ENCODE results near the gene MRPL2.

Gene MRPL2

DNA sequence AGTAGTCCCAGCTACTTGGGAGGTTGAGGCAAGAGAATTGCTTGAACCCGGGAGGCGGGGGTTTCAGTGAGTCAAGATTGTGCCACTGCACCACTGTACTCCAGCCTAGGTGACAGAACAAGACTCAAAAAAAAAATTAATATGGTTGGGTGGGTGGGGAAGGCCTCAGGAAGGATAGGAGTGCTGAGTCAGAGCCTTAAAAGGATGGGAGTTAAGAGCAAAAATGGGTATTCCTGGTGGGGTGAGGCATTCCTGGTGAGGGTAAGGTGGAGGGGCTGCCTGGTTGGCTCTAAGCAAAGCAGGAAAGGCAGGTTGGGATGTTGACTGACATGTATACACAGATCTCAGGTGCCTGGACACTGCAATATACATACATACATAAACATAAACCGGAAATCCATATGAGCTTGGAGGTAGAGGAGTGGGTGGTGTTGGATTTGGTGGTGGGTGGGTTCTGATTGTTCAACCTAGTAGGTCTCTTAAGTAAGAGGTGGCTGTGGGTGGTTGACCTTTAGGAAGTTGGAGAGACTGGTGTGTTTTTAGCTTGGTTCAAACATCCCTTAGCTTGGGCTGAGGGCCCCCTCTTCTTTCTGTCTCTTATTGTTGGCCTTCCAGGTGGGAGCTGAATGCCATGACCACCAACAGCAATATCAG lies 39.1 kb downstream of the MRPL2 start:
- no peak for TF ChIP-seq CTCF (IDR thresholded peaks at IDR 0.05)

DNA sequence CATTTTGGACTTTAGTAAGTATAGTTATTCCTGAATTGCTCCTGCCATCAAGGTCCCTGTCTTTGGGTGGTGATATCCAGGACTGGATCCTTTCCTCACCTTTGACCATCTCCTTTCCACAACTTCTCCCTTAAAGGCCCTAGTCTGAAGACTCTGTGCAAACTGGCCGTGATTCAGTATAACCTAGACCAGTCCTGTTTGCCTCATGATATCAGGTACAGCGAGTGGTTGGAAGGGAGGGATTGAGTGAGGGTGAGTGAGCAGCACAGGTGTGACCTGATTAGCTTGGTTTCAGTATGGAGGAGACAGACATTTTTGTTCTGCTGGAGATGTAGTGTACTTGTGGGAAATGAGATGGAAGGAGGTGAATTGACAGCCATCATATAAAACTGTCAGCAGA lies 40.1 kb downstream of the MRPL2 start:
- TF ChIP-seq CTCF (IDR thresholded peaks at IDR 0.05) = no peak
- no peak overlapping the region for H3K27ac ChIP-seq
- peaks cover 36 to 38% of the 10 kb centered on the region in 2 experiments for H3K4me1 ChIP-seq (ENCODE audit: control insufficient read depth in 1 of 2, insufficient read depth in 1 of 2, low read depth in 1 of 2, low read length in 1 of 2)
- no peaks in the 10 kb centered on the region for H3K9me3 ChIP-seq
- no peak overlapping the region for H3K4me3 ChIP-seq (ENCODE audit: low read depth in 1 of 2, low read length in 1 of 2)
- H3K27me3 ChIP-seq = no peaks in the 10 kb centered on the region
- H3K36me3 ChIP-seq = peaks cover 30% of the 10 kb centered on the region

More for the DNA sequence above, 39.1 kb downstream of the MRPL2 start:
- Histone ChIP-seq H3K36me3 (peaks cover 36% of the 10 kb centered on the region), H3K4me1 (ENCODE audit: control insufficient read depth in 1 of 2, insufficient read depth in 1 of 2, low read depth in 1 of 2, low read length in 1 of 2) (peaks cover 26 to 28% of the 10 kb centered on the region in 2 experiments), H3K27me3 (no peaks in the 10 kb centered on the region), H3K4me3 (ENCODE audit: low read depth in 1 of 2, low read length in 1 of 2) (no peak overlapping the region), H3K27ac (peak overlapping the region; percentile 85), H3K9me3 (no peaks in the 10 kb centered on the region)

GRCh38 chr6:43016943-43017334 lies 42.3 kb downstream of the MRPL2 start:
- H3K4me3 ChIP-seq (ENCODE audit: low read depth in 1 of 2, low read length in 1 of 2) = no peak overlapping the region

GRCh38 chr6:43016176-43016942 lies 42.9 kb downstream of the MRPL2 start:
- no peak for TF ChIP-seq CTCF (IDR thresholded peaks at IDR 0.05)
- H3K4me3 ChIP-seq (ENCODE audit: low read depth in 1 of 2, low read length in 1 of 2) = no peak overlapping the region
- H3K4me1 ChIP-seq (ENCODE audit: control insufficient read depth in 1 of 2, insufficient read depth in 1 of 2, low read depth in 1 of 2, low read length in 1 of 2) = peaks cover 39 to 42% of the 10 kb centered on the region in 2 experiments
- peak overlapping the region; percentile 29 for H3K27ac ChIP-seq
- H3K36me3 ChIP-seq = peaks cover 41% of the 10 kb centered on the region
- H3K27me3 ChIP-seq = no peaks in the 10 kb centered on the region
- H3K9me3 ChIP-seq = no peaks in the 10 kb centered on the region

More at GRCh38 chr6:43016943-43017334, 42.3 kb downstream of the MRPL2 start:
- Histone ChIP-seq H3K4me1 (ENCODE audit: control insufficient read depth in 1 of 2, insufficient read depth in 1 of 2, low read depth in 1 of 2, low read length in 1 of 2) (peaks cover 41 to 42% of the 10 kb centered on the region in 2 experiments), H3K27ac (no peak overlapping the region), H3K9me3 (no peaks in the 10 kb centered on the region), H3K27me3 (no peaks in the 10 kb centered on the region), H3K36me3 (peaks cover 35% of the 10 kb centered on the region)
- TF ChIP-seq CTCF (IDR thresholded peaks at IDR 0.05) = no peak

DNA sequence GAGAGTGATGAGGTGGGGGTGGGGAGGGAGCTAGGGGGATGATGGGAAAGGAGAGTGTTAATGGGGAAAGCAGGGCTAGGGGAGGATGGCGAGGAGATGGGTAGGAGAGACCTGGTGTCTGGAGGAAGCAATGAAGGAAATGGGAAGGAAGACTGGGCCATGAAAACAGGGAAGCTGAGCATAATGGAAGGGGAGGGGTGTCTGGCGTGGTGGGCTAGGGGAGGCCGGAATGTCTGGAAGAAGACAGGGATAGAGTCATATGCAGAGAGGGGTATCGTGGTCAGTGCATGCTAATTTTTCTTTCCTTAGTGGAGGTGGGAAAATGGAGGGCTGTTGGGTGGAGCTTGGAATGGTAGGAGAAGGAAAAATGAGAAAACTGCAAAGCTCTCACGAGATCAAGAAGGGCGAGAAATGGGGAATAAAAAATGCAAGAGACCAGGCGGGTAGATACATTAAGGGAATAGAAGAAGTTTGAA lies 44.8 kb downstream of the MRPL2 start:
- H3K27me3 ChIP-seq = no peaks in the 10 kb centered on the region
- H3K36me3 ChIP-seq = peaks cover 54% of the 10 kb centered on the region
- peak overlapping the region; percentile 82 for H3K27ac ChIP-seq
- no peaks in the 10 kb centered on the region for H3K9me3 ChIP-seq
- no peak for TF ChIP-seq CTCF (IDR thresholded peaks at IDR 0.05)
- H3K4me3 ChIP-seq (ENCODE audit: low read depth in 1 of 2, low read length in 1 of 2) = peak overlapping the region; percentile 79 to 86
- H3K4me1 ChIP-seq (ENCODE audit: control insufficient read depth in 1 of 2, insufficient read depth in 1 of 2, low read depth in 1 of 2, low read length in 1 of 2) = peaks cover 31 to 33% of the 10 kb centered on the region in 2 experiments
